Sigmoid colon (tissue), 7 donors: ENCODE data around the gene SPON1. TPM values are rescaled to one million over a fixed set of nuclear protein-coding genes. Genes with fewer than 3 reads are reported as not detected.

Experiments
- DNase-seq: peaks from one replicate; pipeline ENCODE4 v3.0.0-alpha.2; 2019
- H3K27ac ChIP-seq, 4 donors: fragments of 200-600 bp; sonication (generic); one replicate each; pipeline ENCODE4 v1.5.1; 2016 to 2019; ENCODE audit warnings: mild to moderate bottlenecking in 1 of 4
- H3K27me3 ChIP-seq, 3 donors: fragments of 200-600 bp; sonication (generic); one replicate each; pipeline ENCODE4 v1.5.1; 2019; ENCODE audit warnings: mild to moderate bottlenecking in 1 of 3
- H3K36me3 ChIP-seq, 4 donors: fragments of 200-600 bp; sonication (generic); one replicate each; pipeline ENCODE4 v1.5.1; 2016 to 2019
- H3K4me1 ChIP-seq, 4 donors: fragments of 200-600 bp; sonication (generic); one replicate each; pipeline ENCODE4 v1.5.1; 2017 to 2019
- H3K4me3 ChIP-seq, 4 donors: fragments of 200-600 bp; sonication (generic); one replicate each; pipeline ENCODE4 v1.5.1; 2017 to 2019; ENCODE audit warnings: mild to moderate bottlenecking in 2 of 4, moderate library complexity in 1 of 4
- H3K9me3 ChIP-seq, 4 donors: fragments of 200-600 bp in 3 of 4; sonication (generic) in 3 of 4; one replicate each; pipeline versions ENCODE4 v1.5.1 to v1.6.1; 2013 to 2019
- CTCF ChIP-seq, 4 experiments: fragments of 450-650 bp in 3 of 4; fragments of 200-600 bp in 1 of 4; IDR thresholded peaks; one replicate each; pipeline ENCODE4 v1.5.1; 2016 to 2019; ENCODE audit warnings: antibody characterized with exemption in 4 of 4, mild to moderate bottlenecking in 3 of 4, moderate library complexity in 2 of 4
- EP300 ChIP-seq, 4 donors: sonication (generic); formaldehyde crosslinking; IDR thresholded peaks; one replicate each; pipeline ENCODE4 v1.6.1; 2017; ENCODE audit warnings: antibody characterized with exemption in 4 of 4
- POLR2A ChIP-seq, 2 donors: fragments of 450-650 bp; IDR thresholded peaks; one replicate each; pipeline ENCODE4 v1.6.1; 2016; ENCODE audit warnings: antibody characterized with exemption in 2 of 2, mild to moderate bottlenecking in 2 of 2, moderate library complexity in 2 of 2
- POLR2AphosphoS5 ChIP-seq, 4 donors: sonication (generic); formaldehyde crosslinking; IDR thresholded peaks; one replicate each; pipeline ENCODE4 v1.6.1; 2017; ENCODE audit warnings: antibody characterized with exemption in 4 of 4
- WGBS, 2 donors: extraction: QIAGEN DNeasy Blood & Tissue Kit; methylation state at CpG; one replicate each; pipeline ENCODE4 v1.1.7; 2013; 5-methylcytosine and 5-hydroxymethylcytosine counted together
- intact Hi-C: fragments of 100-400 bp; cut with DNase I; formaldehyde crosslinking; loops from one replicate; pipeline ENCODE4 v1.15.1; 2023
- polyA plus RNA-seq, 3 donors: library from polyadenylated mRNA; stranded (reverse); fragments of 200-250 nt; gene quantifications; one replicate each; pipeline ENCODE4 v1.2.3, GENCODE V29; 2013
- total RNA-seq, 4 donors: library from RNA; depleted of rRNA; stranded (reverse); fragments of >200 nt; gene quantifications; one replicate each; pipeline ENCODE4 v1.1.0, GENCODE V29; 2016
- donor health status: healthy with polysubstance abuse.
- donor health status: Bipolar disorder and iron deficiency.
- donor health status: healthy.

SPON1 gene
- total and polyA plus RNA-seq, 7 donors: 6.6 to 36.8 (median 12.6) TPM

GRCh38 chr11:14015711-14016110 lies 53.2 kb downstream of the SPON1 start:
- Histone ChIP-seq H3K9me3 (no peaks in the 10 kb centered on the region), H3K4me3 (no peak overlapping the region), H3K36me3 (no peaks in the 10 kb centered on the region), H3K27me3 (no peaks in the 10 kb centered on the region), H3K4me1 (peaks cover 0 to 5% (median 0%) of the 10 kb centered on the region in 4 donors), H3K27ac (no peak overlapping the region)
- TF ChIP-seq POLR2AphosphoS5 (IDR thresholded peaks at IDR 0.05) (no peak), EP300 (IDR thresholded peaks at IDR 0.05) (no peak), CTCF (IDR thresholded peaks at IDR 0.05) (no peak), POLR2A (IDR thresholded peaks at IDR 0.05) (no peak)
- 47 to 75% methylated on average over 4 of the region's 4 CpGs for WGBS, 2 donors
- intact Hi-C loops: no loop called here
- no peak for DNase-seq

- 80 to 86% methylated on average over 2 of the region's 2 CpGs for WGBS, 2 donors
- Histone ChIP-seq H3K4me1 (peaks cover 0 to 5% (median 2%) of the 10 kb centered on the region in 4 donors), H3K27me3 (no peaks in the 10 kb centered on the region), H3K9me3 (no peaks in the 10 kb centered on the region), H3K4me3 (no peak overlapping the region), H3K36me3 (no peaks in the 10 kb centered on the region), H3K27ac (no peak overlapping the region)
- TF ChIP-seq POLR2AphosphoS5 (IDR thresholded peaks at IDR 0.05): no peak
- TF ChIP-seq EP300 (IDR thresholded peaks at IDR 0.05): no peak
- TF ChIP-seq CTCF (IDR thresholded peaks at IDR 0.05): no peak
- TF ChIP-seq POLR2A (IDR thresholded peaks at IDR 0.05): no peak
- intact Hi-C loops: no loop called here
- DNase-seq: no peak
Observed at GRCh38 chr11:14018441-14018840, 55.9 kb downstream of the SPON1 start.

- 83 to 85% methylated on average over 4 of the region's 4 CpGs for WGBS, 2 donors
- intact Hi-C loops: no loop called here
- TF ChIP-seq EP300 (IDR thresholded peaks at IDR 0.05) (no peak), CTCF (IDR thresholded peaks at IDR 0.05) (no peak), POLR2A (IDR thresholded peaks at IDR 0.05) (no peak), POLR2AphosphoS5 (IDR thresholded peaks at IDR 0.05) (no peak)
Observed at GRCh38 chr11:14021738-14022137, 59.2 kb downstream of the SPON1 start.

GRCh38 chr11:14022251-14022650 lies 59.7 kb downstream of the SPON1 start:
- intact Hi-C loops: no loop called here
- Histone ChIP-seq H3K4me3 (no peak overlapping the region), H3K27me3 (no peaks in the 10 kb centered on the region), H3K4me1 (peaks cover 0 to 13% (median 9%) of the 10 kb centered on the region in 4 donors), H3K27ac (no peak overlapping the region), H3K9me3 (no peaks in the 10 kb centered on the region), H3K36me3 (no peaks in the 10 kb centered on the region)
- TF ChIP-seq POLR2A (IDR thresholded peaks at IDR 0.05): no peak
- no peak for TF ChIP-seq EP300 (IDR thresholded peaks at IDR 0.05)
- TF ChIP-seq CTCF (IDR thresholded peaks at IDR 0.05): no peak
- TF ChIP-seq POLR2AphosphoS5 (IDR thresholded peaks at IDR 0.05): no peak
- WGBS, 2 donors: 45 to 66% methylated on average over 3 of the region's 3 CpGs
- DNase-seq: no peak

More at GRCh38 chr11:14021738-14022137, 59.2 kb downstream of the SPON1 start:
- peaks cover 0 to 9% (median 4%) of the 10 kb centered on the region in 4 donors for H3K4me1 ChIP-seq
- no peak overlapping the region for H3K4me3 ChIP-seq
- H3K27me3 ChIP-seq: no peaks in the 10 kb centered on the region
- no peaks in the 10 kb centered on the region for H3K36me3 ChIP-seq
- H3K27ac ChIP-seq: no peak overlapping the region
- H3K9me3 ChIP-seq: no peaks in the 10 kb centered on the region
- no peak for DNase-seq

GRCh38 chr11:14022821-14023220 lies 60.3 kb downstream of the SPON1 start:
- Histone ChIP-seq H3K4me3 (no peak overlapping the region), H3K9me3 (no peaks in the 10 kb centered on the region), H3K27me3 (no peaks in the 10 kb centered on the region), H3K36me3 (no peaks in the 10 kb centered on the region), H3K27ac (no peak overlapping the region), H3K4me1 (peaks cover 0 to 18% (median 15%) of the 10 kb centered on the region in 4 donors)
- no peak for DNase-seq
- no peak for TF ChIP-seq CTCF (IDR thresholded peaks at IDR 0.05)
- no peak for TF ChIP-seq POLR2AphosphoS5 (IDR thresholded peaks at IDR 0.05)
- no peak for TF ChIP-seq EP300 (IDR thresholded peaks at IDR 0.05)
- TF ChIP-seq POLR2A (IDR thresholded peaks at IDR 0.05): no peak
- intact Hi-C loops: no loop called here
- 77 to 89% methylated on average over 6 of the region's 6 CpGs for WGBS, 2 donors
